Measurements from ENCODE around the gene OLA1. TPM values are rescaled to one million over a fixed set of nuclear protein-coding genes. Genes with fewer than 3 reads are reported as not detected.
"Not testable (repeated sequence)": the region's sequence is repeated elsewhere in the genome, so short reads cannot be mapped to it uniquely, and the experiment has no call there.

The OLA1 gene
- total RNA-seq, 4 donors from 2014 or later = 8.5 to 68.2 (median 43.2) TPM

DNA sequence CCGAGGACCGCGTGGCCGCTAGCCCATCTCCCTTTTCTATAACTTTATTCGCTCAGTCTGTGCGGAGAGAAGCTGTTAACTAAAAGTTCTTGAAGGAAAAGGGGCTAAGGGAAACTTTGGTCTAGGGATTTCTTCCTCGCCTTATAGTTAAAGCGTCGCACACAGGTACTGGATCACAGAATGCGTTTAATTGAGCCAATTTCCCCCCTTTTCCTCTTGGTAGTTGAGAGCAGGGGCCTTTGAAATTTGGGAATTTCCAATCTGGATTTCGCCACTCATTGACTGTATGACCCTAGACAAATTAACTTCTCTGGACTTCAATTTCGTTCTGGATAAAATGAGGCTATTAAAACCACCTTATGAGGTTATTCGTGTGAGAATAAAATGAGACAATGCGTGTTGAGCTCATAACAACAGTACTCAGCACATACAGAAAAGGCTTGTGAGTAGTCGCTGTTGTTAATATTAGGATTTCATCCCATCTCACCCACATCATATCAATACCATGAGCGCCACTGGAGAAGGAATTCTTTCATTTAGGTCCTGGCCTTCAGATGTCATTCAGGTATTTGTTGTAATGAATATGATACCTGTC lies 763 bp upstream of the OLA1 start:
- Histone ChIP-seq H3K27me3 (no peaks in the 10 kb centered on the region), H3K4me1 (no peaks in the 10 kb centered on the region), H3K27ac (peak overlapping the region; percentile 69 to 84), H3K36me3 (no peaks in the 10 kb centered on the region), H3K4me3 (peak overlapping the region; percentile 64 to 78), H3K9me3 (no peaks in the 10 kb centered on the region)
- DNase-seq = no peak
- intact Hi-C loops (cut with DNase I; ENCODE audit: low total_unique reads) = no loop called here
- TF ChIP-seq, protein P1, sequence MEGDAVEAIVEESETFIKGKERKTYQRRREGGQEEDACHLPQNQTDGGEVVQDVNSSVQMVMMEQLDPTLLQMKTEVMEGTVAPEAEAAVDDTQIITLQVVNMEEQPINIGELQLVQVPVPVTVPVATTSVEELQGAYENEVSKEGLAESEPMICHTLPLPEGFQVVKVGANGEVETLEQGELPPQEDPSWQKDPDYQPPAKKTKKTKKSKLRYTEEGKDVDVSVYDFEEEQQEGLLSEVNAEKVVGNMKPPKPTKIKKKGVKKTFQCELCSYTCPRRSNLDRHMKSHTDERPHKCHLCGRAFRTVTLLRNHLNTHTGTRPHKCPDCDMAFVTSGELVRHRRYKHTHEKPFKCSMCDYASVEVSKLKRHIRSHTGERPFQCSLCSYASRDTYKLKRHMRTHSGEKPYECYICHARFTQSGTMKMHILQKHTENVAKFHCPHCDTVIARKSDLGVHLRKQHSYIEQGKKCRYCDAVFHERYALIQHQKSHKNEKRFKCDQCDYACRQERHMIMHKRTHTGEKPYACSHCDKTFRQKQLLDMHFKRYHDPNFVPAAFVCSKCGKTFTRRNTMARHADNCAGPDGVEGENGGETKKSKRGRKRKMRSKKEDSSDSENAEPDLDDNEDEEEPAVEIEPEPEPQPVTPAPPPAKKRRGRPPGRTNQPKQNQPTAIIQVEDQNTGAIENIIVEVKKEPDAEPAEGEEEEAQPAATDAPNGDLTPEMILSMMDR (IDR thresholded peaks at IDR 0.05) = no peak
- no peak for TF ChIP-seq POLR2A (IDR thresholded peaks at IDR 0.05)

DNA sequence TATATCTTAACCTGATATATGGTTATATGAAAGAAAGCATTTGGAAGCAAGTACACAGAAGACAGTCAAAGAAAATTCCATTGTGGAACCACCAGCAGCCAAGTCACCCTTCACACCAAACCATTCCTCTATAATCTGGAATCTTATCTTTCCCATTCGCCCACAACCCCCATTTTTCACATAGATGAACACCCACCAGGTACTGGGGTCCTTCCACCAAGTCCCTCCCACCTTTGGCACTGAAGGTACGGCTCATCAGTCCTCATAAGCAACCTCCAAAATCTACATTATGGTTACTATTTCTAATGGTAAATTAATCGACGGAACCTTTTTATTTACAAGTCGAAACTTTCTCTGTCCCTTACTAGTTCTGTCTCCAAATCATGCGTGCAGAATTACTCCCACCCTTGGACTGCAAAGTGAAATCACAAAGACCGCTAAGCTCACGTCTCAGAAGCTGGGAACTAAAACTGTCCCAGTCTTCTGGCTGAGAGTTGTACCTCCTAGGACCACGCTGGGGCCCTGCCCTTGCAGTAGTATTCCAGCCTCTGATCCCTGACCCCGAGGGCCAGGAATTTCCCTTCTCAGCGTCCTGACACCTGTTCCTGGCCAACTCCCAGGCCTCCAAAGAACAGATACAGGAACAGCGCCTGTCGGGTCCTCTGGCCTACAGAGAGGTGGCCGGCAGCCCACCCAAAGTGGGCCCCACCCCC lies 702 bp downstream of the OLA1 start:
- Histone ChIP-seq H3K27me3 (no peaks in the 10 kb centered on the region), H3K4me3 (peak overlapping the region; percentile 64 to 78), H3K27ac (peak overlapping the region; percentile 69 to 84), H3K36me3 (no peaks in the 10 kb centered on the region), H3K4me1 (no peaks in the 10 kb centered on the region), H3K9me3 (no peaks in the 10 kb centered on the region)
- peak in 1 of 2 donors; percentile 28 for DNase-seq
- intact Hi-C loops (cut with DNase I; ENCODE audit: low total_unique reads) = no loop called here
- TF ChIP-seq POLR2A (IDR thresholded peaks at IDR 0.05) = no peak
- TF ChIP-seq, protein P1 (IDR thresholded peaks at IDR 0.05) = no peak

DNA sequence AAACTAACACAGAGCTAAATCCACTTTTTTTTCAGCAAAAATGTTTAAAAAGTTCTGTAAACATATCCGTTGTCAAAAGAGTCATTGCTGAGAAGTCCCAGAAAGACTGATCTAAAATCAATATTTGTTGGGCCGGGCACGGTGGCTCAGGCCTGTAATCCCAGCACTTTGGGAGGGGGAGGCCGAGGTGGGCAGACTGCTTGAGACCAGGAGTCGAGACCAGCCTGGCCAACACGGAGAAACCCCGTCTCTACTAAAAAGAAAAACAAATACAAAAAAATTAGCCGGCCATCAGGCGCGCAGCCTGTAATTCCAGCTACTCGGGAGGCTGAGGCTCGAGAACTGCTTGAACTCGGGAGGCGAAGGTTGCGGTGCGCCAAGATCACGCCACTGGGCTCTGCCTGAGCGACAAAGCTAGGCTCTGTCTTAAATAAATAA lies 1.4 kb downstream of the OLA1 start:
- no peak for DNase-seq
- Histone ChIP-seq H3K4me1 (no peaks in the 10 kb centered on the region), H3K4me3 (no peak overlapping the region), H3K36me3 (no peaks in the 10 kb centered on the region), H3K9me3 (no peaks in the 10 kb centered on the region), H3K27me3 (no peaks in the 10 kb centered on the region), H3K27ac (no peak overlapping the region)
- intact Hi-C loops (cut with DNase I; ENCODE audit: low total_unique reads) = no loop called here
- TF ChIP-seq, protein P1 (IDR thresholded peaks at IDR 0.05) = no peak
- no peak for TF ChIP-seq POLR2A (IDR thresholded peaks at IDR 0.05)

DNA sequence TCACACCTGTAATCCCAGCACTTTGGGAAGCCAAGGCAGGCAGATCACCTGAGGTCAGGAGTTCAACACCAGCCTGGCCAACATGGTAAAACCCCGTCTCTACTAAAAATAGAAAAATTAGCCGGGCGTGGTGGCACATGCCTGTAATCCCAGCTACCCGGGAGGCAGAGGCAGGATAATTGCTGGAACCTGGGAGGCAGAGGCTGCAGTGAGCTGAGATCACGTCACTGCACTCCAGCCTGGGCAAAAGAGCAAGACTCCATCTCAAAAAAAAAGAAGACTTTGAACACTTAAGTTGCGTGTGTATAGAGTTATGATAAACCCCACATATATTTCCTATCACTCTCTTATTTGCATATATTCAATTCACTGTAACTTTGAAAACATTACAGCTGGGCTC lies 2.7 kb downstream of the OLA1 start:
- H3K36me3 ChIP-seq; H3K4me3 ChIP-seq; DNase-seq; H3K27me3 ChIP-seq; H3K9me3 ChIP-seq; H3K4me1 ChIP-seq; H3K27ac ChIP-seq; intact Hi-C loops (cut with DNase I; ENCODE audit: low total_unique reads): not testable (repeated sequence)

DNA sequence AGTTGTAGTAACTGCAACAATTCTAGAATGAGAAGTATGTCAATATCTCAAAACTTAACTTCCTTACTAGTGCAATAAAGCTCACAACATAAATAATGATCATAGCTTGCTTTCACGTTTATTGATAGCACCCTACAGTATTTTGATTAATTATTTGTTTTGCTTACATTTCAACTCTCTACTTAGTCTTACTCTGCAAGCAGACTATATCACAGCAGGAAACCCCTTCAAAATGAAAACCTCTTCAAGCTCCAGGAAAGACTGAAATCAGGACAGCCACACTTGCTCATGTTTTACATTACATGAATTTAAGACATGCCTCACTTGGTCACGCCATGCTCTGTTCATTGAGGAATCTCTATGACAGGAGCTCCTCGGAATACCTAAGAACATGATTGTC lies 3.3 kb downstream of the OLA1 start:
- Histone ChIP-seq H3K4me1 (no peaks in the 10 kb centered on the region), H3K27ac (no peak overlapping the region), H3K4me3 (no peak overlapping the region), H3K27me3 (no peaks in the 10 kb centered on the region), H3K9me3 (no peaks in the 10 kb centered on the region), H3K36me3 (no peaks in the 10 kb centered on the region)
- TF ChIP-seq POLR2A (IDR thresholded peaks at IDR 0.05) = no peak
- TF ChIP-seq, protein P1 (IDR thresholded peaks at IDR 0.05) = no peak
- no peak for DNase-seq
- intact Hi-C loops (cut with DNase I; ENCODE audit: low total_unique reads) = no loop called here

Data from uterus (tissue), 4 donors.